ENCODE data around the gene GRK4. TPM values are rescaled to one million over a fixed set of nuclear protein-coding genes. Genes with fewer than 3 reads are reported as not detected.

The GRK4 gene
- total and polyA plus RNA-seq, 10 of the 15 experiments (the other 5 are each of a cell fraction or from before 2014, with no cell fraction given) = 1.1 to 4.0 (median 2.5) TPM

DNA sequence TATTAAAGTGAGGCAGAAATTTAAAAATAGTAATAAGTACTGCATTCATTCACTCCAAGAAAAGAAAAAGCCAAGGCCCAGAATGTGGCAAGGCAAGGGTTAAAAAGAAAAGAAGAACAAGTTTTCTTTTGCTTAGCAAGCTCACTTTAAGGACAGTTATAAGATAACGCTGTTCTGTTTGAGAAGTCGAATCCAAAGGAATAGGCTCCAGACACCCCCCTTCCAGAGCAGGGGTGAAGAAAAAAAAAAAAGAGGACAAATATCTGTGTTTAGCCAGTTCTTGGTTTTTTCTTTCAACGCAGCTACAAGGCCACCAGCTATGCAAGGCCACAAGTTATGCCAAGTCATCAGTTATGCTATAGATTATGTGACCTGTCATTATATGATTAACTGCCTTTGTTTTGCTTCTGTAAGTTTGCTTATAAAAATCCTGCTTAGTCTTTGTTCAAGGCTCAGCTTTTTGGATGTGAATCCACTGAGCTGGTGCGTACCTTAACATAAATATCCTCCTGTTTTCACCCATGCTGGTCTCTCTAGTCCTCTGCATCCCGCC is 1.4 kb downstream of the GRK4 start:
- no peak for DNase-seq (ENCODE audit: low read depth, low spot score)
- Histone ChIP-seq H4K20me1 (ENCODE audit: control insufficient read depth, insufficient read depth) (peaks cover 6% of the 10 kb centered on the region; the same call in 1 of the 2 replicates), H3K4me1 (ENCODE audit: control insufficient read depth, insufficient read depth, low read length) (peaks cover 4% of the 10 kb centered on the region), H3K27ac (ENCODE audit: control insufficient read depth, insufficient read depth) (no peak overlapping the region), H2AFZ (ENCODE audit: control insufficient read depth, low read depth, low read length) (no peak overlapping the region), H3K4me3 (peak overlapping the region; percentile 69; the same call in 1 of the 2 replicates), H3K36me3 (ENCODE audit: control insufficient read depth in 2 of 2, insufficient read depth in 2 of 2, low read length in 1 of 2) (peaks cover 0 to 4% of the 10 kb centered on the region in 2 experiments; a peak in 1 of 4 replicates), H3K4me2 (ENCODE audit: control insufficient read depth, insufficient read depth) (peak overlapping the region; percentile 55; the same call in 1 of the 2 replicates), H3K9ac (ENCODE audit: control insufficient read depth, insufficient read depth, low read length) (no peak overlapping the region), H3K27me3 (replicated peaks in 1 of 2; ENCODE audit: control insufficient read depth in 2 of 2, insufficient read depth in 2 of 2, low read length in 1 of 2) (no peaks in the 10 kb centered on the region), H3K9me3 (replicated peaks; ENCODE audit: control insufficient read depth, insufficient read depth, low read length) (no peaks in the 10 kb centered on the region; the same call in 2 of the 3 replicates), H3K79me2 (ENCODE audit: control insufficient read depth, insufficient read depth, low read length) (peaks cover 28% of the 10 kb centered on the region)
- RAD21 ChIA-PET (ENCODE audit: unreplicated experiment) = interaction anchor here (3.1 to 4.5 kb wide), 2 partner anchors 10 to 29 kb away, joined by 11 to 35 read pairs; no protein-coding TSS in a partner anchor
- BruUV-seq (replicated peaks) = TSS peak; percentile 62
- in situ Hi-C loops (cut with MboI) = no loop called here
- intact Hi-C loops (cut with micrococcal nuclease; ENCODE audit: unreplicated experiment) = loop anchor here (5.0 kb wide), 3 partner anchors 122 to 267 kb away; partner anchors contain the start of gene ADD1
- SMC1A ChIA-PET (ENCODE audit: uncharacterized antibody, unreplicated experiment) = interaction anchor here (0.9 to 2.4 kb wide), 4 partner anchors 11 to 78 kb away, joined by 3 to 8 read pairs (median 4); no protein-coding TSS in a partner anchor
- 80% methylated on average over 5 of the region's 5 CpGs for WGBS (ENCODE audit: insufficient coverage, insufficient replicate concordance, low lambda C conversion rate, missing lambda C conversion rate)
- TF ChIP-seq CBFB (IDR thresholded peaks at IDR 0.05; ENCODE audit: low read depth) (no peak), GABPA (IDR thresholded peaks at IDR 0.05; ENCODE audit: low read depth) (no peak), KAT2A (conservative IDR thresholded peaks at IDR 0.05; ENCODE audit: control insufficient read depth, low read depth, low read length) (no peak), MEF2B (IDR thresholded peaks at IDR 0.05; ENCODE audit: partially characterized antibody, poor library complexity, severe bottlenecking) (no peak), MXI1 (IDR thresholded peaks at IDR 0.05; ENCODE audit: low read depth, low read length) (no peak), MAX (IDR thresholded peaks at IDR 0.05; ENCODE audit: low read depth, low read length) (no peak), BCL3 (IDR thresholded peaks at IDR 0.05; ENCODE audit: borderline replicate concordance, insufficient read depth, low read depth, low read length, poor library complexity, severe bottlenecking) (no peak), NFIC (IDR thresholded peaks at IDR 0.05; ENCODE audit: low read depth, low read length) (no peak)
- FAIRE-seq = no peak
- CTCF ChIA-PET = interaction anchor here (0.7 to 2.5 kb wide), 4 partner anchors 9 to 16 kb away, joined by 3 to 10 read pairs (median 6); no protein-coding TSS in a partner anchor
- POLR2A ChIA-PET = interaction anchor here (0.7 kb wide), 1 partner anchor 15 kb away, joined by 3 read pairs; no protein-coding TSS in a partner anchor
- no peak for ATAC-seq
